ENCODE results near the gene ADORA3.

ADORA3 gene

DNA sequence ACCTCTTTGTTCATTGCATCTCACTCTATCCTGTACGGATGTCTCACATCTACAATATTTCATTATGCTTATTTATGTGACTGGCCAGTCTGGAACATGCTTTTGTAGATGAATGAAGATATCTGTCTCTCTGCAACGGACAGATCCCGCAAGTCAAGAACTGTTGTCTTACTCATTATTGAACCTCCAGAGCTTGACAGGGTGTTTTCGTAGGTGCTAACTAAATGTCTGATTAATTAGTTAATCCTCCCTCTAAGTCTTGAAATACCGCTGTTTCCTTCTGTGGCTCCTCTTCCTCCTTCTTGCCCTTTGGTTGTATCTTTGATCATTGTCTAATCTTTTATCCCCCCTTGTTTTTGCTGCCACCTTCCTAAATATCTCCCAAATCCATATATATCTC lies 32.8 kb downstream of the ADORA3 start:
- no peak overlapping the region for H3K4me3 ChIP-seq
- TF ChIP-seq, protein P1, sequence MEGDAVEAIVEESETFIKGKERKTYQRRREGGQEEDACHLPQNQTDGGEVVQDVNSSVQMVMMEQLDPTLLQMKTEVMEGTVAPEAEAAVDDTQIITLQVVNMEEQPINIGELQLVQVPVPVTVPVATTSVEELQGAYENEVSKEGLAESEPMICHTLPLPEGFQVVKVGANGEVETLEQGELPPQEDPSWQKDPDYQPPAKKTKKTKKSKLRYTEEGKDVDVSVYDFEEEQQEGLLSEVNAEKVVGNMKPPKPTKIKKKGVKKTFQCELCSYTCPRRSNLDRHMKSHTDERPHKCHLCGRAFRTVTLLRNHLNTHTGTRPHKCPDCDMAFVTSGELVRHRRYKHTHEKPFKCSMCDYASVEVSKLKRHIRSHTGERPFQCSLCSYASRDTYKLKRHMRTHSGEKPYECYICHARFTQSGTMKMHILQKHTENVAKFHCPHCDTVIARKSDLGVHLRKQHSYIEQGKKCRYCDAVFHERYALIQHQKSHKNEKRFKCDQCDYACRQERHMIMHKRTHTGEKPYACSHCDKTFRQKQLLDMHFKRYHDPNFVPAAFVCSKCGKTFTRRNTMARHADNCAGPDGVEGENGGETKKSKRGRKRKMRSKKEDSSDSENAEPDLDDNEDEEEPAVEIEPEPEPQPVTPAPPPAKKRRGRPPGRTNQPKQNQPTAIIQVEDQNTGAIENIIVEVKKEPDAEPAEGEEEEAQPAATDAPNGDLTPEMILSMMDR (IDR thresholded peaks at IDR 0.05): no peak
- H3K27ac ChIP-seq: peak overlapping the region in 1 of 2 donors; percentile 14
- DNase-seq (ENCODE audit: low spot score): no peak

DNA sequence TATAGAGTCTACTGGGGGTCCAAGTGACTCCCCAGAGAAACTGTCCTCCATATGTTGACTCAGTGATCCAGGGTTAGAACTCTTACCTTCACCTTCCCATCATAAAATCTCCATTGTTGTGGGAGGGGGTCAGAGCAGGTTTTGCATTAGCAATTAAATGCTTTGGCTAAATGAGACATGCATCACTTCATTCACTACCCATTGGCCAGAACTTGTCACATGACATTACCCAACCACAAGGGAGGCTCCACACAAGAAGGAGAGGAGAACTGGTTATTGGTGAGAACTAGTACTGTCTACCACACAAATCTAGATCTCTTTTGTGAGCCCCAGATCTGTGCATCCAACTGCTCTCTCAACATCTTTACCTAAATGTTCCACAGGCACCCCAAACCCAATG lies 33.9 kb downstream of the ADORA3 start:
- TF ChIP-seq, protein P1 (IDR thresholded peaks at IDR 0.05): no peak
- no peak for DNase-seq (ENCODE audit: low spot score)

DNA sequence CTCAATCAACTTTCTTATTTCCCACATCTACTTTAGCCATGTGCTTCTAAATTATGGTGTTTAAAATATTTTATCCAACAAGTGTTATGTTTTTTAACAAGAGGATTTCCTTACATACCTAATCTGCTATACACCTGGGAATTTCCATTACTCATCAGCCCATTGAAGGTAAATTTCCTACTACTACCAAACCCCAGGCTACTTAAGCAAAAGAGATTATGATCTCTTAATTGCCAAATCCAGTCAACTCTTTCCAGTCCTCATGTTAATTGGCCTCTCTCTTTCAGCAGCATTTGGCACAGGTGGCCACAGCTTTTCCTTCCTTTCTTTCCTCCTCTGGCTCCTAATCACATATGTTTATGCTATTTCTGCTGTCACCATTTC lies 34.7 kb downstream of the ADORA3 start:
- DNase-seq (ENCODE audit: low spot score): no peak
- Histone ChIP-seq H3K4me3 (no peak overlapping the region), H3K27ac (no peak overlapping the region)
- TF ChIP-seq, protein P1 (IDR thresholded peaks at IDR 0.05): no peak

More for the DNA sequence above, 33.9 kb downstream of the ADORA3 start:
- no peak overlapping the region for H3K27ac ChIP-seq
- H3K4me3 ChIP-seq: no peak overlapping the region

DNA sequence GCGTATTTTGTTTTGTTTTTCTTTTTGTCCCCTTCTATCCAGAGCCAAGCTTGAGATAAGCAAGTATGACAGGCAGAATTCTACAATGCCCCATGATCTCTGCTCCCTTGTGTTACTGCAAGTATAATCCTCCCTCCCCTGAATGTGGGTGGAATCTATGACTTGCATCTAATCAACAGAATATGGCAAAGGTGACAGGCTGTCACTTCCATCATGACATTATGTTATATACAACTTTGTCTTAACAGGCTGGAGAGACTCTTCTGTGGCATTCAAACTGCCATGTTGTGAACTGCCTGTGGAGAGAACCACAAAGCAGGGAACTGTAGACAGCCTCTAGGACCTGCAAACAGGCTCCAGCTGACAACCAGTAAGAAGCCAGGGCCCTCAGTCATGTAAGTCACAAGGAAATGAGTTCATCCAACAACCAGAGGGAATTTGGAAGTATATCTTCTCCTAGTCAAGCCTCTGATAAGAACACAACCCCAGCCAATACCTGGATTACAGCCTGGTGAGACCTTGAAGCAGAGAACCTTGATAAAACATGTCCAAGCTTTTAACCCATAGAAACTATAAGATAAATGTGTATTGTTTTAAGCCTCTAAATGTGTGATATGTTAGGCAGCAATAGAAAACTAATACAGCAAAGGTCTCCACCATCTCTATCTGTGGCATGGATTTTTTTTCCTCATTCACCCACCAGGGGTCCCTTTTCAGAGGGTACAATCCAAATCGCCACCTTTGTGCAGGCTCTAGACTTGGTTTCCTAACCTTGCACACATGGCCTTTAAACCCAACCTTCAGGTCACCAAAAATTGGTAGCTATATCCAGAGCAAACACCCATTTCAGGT lies 35.3 kb downstream of the ADORA3 start:
- TF ChIP-seq, protein P1 (IDR thresholded peaks at IDR 0.05): no peak
- no peak for DNase-seq (ENCODE audit: low spot score)
- no peak overlapping the region for H3K27ac ChIP-seq
- no peak overlapping the region for H3K4me3 ChIP-seq

GRCh38 chr1:111466480-111466879 lies 37.0 kb downstream of the ADORA3 start:
- H3K27ac ChIP-seq: no peak overlapping the region
- H3K4me3 ChIP-seq: no peak overlapping the region
- TF ChIP-seq, protein P1 (IDR thresholded peaks at IDR 0.05): no peak
- no peak for DNase-seq (ENCODE audit: low spot score)

DNA sequence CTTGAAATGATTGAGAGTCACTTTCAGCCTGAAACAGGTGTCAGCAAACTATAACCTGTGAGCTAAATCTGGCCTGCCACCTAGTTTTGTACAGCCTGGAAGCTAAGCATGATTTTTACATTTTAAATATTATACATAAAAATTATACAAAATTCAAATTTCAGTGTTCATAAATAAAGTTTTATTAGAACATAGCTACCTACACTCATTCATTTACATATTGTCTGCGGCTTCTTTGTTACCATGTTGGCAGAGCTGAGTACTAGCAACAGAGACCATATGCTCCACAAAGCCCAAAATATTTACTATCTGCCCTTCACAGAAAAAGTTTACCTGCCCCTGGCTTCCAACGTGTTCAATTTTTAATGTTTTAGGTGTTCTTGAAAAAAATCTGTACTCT lies 37.7 kb downstream of the ADORA3 start:
- Histone ChIP-seq H3K27ac (no peak overlapping the region), H3K4me3 (no peak overlapping the region)
- TF ChIP-seq, protein P1 (IDR thresholded peaks at IDR 0.05): no peak
- no peak for DNase-seq (ENCODE audit: low spot score)
